ENCODE data around the gene SENP1. TPM values are rescaled to one million over a fixed set of nuclear protein-coding genes. Genes with fewer than 3 reads are reported as not detected.

The SENP1 gene
- polyA plus RNA-seq, 3 donors, result 5.2 to 8.0 (median 6.0) TPM

DNA sequence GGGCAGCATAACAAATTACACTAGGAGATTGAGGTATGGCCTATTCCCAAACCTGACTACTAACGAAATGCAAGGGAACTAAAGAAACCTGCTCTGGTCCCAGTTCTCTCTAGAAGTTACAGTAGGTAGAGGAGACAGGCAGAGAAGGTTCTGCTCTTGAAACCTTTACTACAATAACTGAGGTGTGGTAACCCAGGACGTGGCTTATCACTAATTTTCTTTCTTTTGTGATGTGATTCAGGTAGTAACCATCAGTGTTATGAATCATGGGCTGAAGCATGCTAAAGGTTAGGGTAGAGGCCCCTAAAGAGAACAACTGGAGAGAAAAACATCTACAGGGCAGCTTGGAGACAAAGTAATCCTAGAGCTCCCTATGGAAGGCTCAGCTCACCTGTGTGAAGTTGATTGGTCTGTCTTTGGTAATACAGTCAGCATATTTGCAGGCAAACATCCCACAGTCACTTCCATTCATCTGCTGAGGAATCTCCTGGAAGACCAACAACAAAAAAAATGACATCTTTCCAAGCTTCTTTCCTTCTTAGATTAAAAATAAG, 59.8 kb downstream of the SENP1 start:
- Histone ChIP-seq H4K20me1 (ENCODE audit: insufficient read depth, low read length) (no peaks in the 10 kb centered on the region), H3K4me2 (replicated peaks; ENCODE audit: extremely low read depth, low read length, poor library complexity, severe bottlenecking) (no peak overlapping the region), H2AFZ (ENCODE audit: insufficient read depth, low read depth, low read length, poor library complexity, severe bottlenecking) (no peak overlapping the region), H3K36me3 (replicated peaks in 1 of 2; ENCODE audit: control insufficient read depth in 1 of 2, insufficient read depth in 2 of 2, low read length in 2 of 2) (peaks cover 77 to 94% of the 10 kb centered on the region in 2 donors), H3K9ac (ENCODE audit: insufficient read depth, low read length, poor library complexity, severe bottlenecking) (no peak overlapping the region), H3K79me2 (ENCODE audit: insufficient read depth, low read length) (no peaks in the 10 kb centered on the region), H3K4me3 (replicated peaks in 1 of 3; ENCODE audit: low read depth in 2 of 3, low read length in 3 of 3) (no peak overlapping the region), H3K27ac (ENCODE audit: low read depth in 1 of 2, low read length in 2 of 2) (no peak overlapping the region), H3K4me1 (ENCODE audit: control insufficient read depth in 1 of 2, insufficient read depth in 2 of 2, low read length in 2 of 2) (no peaks in the 10 kb centered on the region), H3K9me3 (replicated peaks in 1 of 2; ENCODE audit: control insufficient read depth in 1 of 2, insufficient read depth in 1 of 2, low read length in 2 of 2) (no peaks in the 10 kb centered on the region), H3K27me3 (ENCODE audit: control insufficient read depth in 2 of 2, insufficient read depth in 2 of 2, low read length in 2 of 2) (no peaks in the 10 kb centered on the region)
- H3K9me3 Mint-ChIP-seq, result no peaks in the 10 kb centered on the region
- no peaks in the 10 kb centered on the region for H3K4me1 Mint-ChIP-seq
- H3K27ac Mint-ChIP-seq, result no peak overlapping the region
- intact Hi-C loops (cut with micrococcal nuclease), result no loop called here
- H3K36me3 Mint-ChIP-seq, result peaks cover 76 to 81% of the 10 kb centered on the region in 2 donors
- no peak for DNase-seq
- TF ChIP-seq, protein P1, sequence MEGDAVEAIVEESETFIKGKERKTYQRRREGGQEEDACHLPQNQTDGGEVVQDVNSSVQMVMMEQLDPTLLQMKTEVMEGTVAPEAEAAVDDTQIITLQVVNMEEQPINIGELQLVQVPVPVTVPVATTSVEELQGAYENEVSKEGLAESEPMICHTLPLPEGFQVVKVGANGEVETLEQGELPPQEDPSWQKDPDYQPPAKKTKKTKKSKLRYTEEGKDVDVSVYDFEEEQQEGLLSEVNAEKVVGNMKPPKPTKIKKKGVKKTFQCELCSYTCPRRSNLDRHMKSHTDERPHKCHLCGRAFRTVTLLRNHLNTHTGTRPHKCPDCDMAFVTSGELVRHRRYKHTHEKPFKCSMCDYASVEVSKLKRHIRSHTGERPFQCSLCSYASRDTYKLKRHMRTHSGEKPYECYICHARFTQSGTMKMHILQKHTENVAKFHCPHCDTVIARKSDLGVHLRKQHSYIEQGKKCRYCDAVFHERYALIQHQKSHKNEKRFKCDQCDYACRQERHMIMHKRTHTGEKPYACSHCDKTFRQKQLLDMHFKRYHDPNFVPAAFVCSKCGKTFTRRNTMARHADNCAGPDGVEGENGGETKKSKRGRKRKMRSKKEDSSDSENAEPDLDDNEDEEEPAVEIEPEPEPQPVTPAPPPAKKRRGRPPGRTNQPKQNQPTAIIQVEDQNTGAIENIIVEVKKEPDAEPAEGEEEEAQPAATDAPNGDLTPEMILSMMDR (IDR thresholded peaks at IDR 0.05), result no peak
- H3K4me3 Mint-ChIP-seq, result no peak overlapping the region
- H3K27me3 Mint-ChIP-seq (ENCODE audit: low read depth in 3 of 3), result no peaks in the 10 kb centered on the region
- no CpG with 5 or more reads among the region's 2 CpGs for WGBS (ENCODE audit: insufficient coverage)

DNA sequence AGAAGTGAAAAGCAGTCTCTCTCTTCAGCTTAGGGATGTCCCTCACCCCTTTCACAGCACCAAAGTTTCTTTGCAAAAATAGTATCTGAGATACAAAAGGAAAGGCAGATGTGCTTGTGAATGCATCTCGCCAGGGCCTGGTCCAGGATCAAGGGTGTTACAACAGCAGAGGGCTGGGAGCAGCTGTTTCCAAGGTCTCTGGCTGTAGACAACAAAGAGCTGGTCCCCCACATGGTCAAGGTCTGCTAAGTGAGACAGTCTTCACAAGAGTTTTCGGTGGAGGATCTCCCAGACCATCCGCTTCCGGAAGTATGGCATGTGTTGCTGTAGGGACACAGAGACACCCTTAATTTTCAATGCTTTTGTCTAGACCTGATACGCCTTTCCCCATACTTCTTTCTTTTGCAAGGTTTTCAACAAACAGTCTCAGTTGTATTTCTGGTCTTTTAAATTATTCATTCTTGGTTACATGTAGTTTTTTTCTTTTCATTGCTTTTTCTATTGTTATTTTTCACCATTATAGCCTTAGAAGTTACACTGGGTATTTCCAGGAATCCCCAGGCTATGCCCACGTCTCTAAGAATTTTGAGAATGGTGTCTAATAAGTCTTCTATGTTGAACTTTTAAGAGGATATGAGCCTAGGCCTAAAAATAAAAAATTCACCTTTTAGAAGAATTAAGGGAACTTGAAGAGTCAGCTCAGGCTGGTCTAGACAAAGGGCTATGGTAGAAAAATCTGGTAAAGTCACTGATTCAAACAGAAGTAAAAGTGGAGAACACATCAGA, 60.6 kb downstream of the SENP1 start:
- Histone ChIP-seq H3K4me2 (replicated peaks; ENCODE audit: extremely low read depth, low read length, poor library complexity, severe bottlenecking) (no peak overlapping the region), H3K4me1 (ENCODE audit: control insufficient read depth in 1 of 2, insufficient read depth in 2 of 2, low read length in 2 of 2) (no peaks in the 10 kb centered on the region), H2AFZ (ENCODE audit: insufficient read depth, low read depth, low read length, poor library complexity, severe bottlenecking) (no peak overlapping the region), H3K27ac (ENCODE audit: low read depth in 1 of 2, low read length in 2 of 2) (no peak overlapping the region), H3K4me3 (replicated peaks in 1 of 3; ENCODE audit: low read depth in 2 of 3, low read length in 3 of 3) (no peak overlapping the region), H3K36me3 (replicated peaks in 1 of 2; ENCODE audit: control insufficient read depth in 1 of 2, insufficient read depth in 2 of 2, low read length in 2 of 2) (peaks cover 73 to 87% of the 10 kb centered on the region in 2 donors), H3K27me3 (ENCODE audit: control insufficient read depth in 2 of 2, insufficient read depth in 2 of 2, low read length in 2 of 2) (no peaks in the 10 kb centered on the region), H4K20me1 (ENCODE audit: insufficient read depth, low read length) (no peaks in the 10 kb centered on the region), H3K9ac (ENCODE audit: insufficient read depth, low read length, poor library complexity, severe bottlenecking) (no peak overlapping the region), H3K9me3 (replicated peaks in 1 of 2; ENCODE audit: control insufficient read depth in 1 of 2, insufficient read depth in 1 of 2, low read length in 2 of 2) (no peaks in the 10 kb centered on the region), H3K79me2 (ENCODE audit: insufficient read depth, low read length) (no peaks in the 10 kb centered on the region)
- peaks cover 73 to 75% of the 10 kb centered on the region in 2 donors for H3K36me3 Mint-ChIP-seq
- no peak for DNase-seq
- H3K27ac Mint-ChIP-seq, result no peak overlapping the region
- intact Hi-C loops (cut with micrococcal nuclease), result no loop called here
- no peaks in the 10 kb centered on the region for H3K4me1 Mint-ChIP-seq
- no peaks in the 10 kb centered on the region for H3K9me3 Mint-ChIP-seq
- WGBS (ENCODE audit: insufficient coverage), result 100% methylated on average over 1 of the region's 6 CpGs
- TF ChIP-seq, protein P1 (IDR thresholded peaks at IDR 0.05), result no peak
- no peaks in the 10 kb centered on the region for H3K27me3 Mint-ChIP-seq (ENCODE audit: low read depth in 3 of 3)
- no peak overlapping the region for H3K4me3 Mint-ChIP-seq

All from CD14-positive monocyte (primary cell).